Measurements from ENCODE around the gene HOXA9.
A peak's percentile ranks its signal among the peaks of the same experiment; 100 is the strongest.

The HOXA9 gene

DNA sequence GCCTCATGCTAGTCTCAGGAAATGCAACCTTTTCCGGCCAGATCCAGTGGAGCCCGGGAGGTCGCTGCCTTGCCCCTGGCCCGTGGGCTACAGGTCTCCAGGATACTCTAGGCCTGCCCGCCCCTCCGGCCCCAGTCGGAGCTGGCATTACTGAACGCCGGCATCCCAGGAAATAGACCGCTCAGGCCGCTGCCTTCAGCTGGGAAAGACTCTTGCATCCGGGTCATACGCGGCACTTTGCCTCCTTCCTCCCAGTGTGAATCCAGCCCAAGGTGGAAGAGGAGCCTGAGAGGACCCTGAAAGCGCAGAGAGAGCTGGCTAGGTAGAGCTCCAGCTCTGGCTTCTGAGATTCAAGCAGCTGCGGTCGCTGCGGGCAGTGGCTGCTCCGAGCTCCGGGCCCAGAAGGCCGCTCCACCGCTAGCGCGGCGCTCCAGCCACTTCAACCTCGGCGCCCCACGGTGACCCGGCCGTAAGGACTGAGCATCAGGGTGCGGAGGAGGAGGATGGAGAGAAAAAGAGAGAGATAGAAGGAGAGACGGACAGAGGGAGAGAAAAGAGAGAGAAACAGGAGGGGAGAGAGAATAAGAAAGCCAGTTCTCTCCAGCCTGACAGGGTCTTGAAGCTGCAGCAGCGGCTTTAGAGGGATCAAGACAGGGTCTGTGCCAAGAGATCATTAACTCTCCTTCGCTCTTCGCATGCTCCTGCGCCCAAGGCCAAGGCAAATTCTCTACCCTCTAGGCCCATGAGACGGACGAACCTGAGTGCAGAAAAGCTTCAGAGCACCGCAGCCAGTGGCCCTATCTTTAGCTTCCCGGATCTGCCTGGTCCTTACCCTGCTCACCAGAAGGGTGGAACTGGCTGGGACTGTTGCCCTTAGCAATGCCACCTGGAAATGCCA, 10.5 kb upstream of the HOXA9 start:
- DNase-seq: peak; percentile 57

DNA sequence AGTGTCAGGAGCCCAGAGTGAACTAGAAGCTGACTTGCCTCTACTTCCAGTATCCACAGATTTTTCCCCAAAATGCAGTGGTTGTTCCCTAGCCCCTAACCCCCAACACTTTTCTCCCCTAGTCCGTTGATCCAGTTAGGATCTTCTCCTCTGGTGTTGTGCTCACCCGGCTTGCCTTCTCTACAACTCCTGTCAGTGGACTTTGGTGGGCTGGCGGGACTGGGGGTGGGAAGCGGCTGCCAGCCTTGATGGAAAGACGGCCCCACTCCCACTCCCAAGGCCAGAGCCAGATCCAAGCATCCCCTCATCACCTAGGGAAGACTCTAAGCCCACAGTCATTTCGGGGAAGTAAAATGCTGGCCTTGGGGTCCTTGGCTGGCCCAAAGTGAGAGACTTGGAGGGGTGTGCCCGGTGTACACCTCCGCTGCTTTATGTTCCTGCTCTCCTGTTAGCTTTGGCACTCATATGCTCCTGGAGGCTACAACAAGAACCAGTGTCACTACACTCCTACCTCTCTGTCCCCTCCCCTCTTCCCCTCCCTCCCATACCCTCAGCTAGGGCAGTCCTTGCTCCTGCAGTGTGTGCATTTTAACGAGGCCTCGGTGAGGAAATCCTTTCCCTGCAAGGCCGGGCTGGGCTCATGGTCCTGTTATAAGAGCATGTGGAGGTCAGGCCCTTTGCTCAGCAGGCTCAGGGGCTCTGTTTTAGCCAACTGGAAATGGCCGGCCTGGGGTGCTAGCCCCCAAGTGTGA, 9.7 kb upstream of the HOXA9 start:
- DNase-seq: peak; percentile 78

DNA sequence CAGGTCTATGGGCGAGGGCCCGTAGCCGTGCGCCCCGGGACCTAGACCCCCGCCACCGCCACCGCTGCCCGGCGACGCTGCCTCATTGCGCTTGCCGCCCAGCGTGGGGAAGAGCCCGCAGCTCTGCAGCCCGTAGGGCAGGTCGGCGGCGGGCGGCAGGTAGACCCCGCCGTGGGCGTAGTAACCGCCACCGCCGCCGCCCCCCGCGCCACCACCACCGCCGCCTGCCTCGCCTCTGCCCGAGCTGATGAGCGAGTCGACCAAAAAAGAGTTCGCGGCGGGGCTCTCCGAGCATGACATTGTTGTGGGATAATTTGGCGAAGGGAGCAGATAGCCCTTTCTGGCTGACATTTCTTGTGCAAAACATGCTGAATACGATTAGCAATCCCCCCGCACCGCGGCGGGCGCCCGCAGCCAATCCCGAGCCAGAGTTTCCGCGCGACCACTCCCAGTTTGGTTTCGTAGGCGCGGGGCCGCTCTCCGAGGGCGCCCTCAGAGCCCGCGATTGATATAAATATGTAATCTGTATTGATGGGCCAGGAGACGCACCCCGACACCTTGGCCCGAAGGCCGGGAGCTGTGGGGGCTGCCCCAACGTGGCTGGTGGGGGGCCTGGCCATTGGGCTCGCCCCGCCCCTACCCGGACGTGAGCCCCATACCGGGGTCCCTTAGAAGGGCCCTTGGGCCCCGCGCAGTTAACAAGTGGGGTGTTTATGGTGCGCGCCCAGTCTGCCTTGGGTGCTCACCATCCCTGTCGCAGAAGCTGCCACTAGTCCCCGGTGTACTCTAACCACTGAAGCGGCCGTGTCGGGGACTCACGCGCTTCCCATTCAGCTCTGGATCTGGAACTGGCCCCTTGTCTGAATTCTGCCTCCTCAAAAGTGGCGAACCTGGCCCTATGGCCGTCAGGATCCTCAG, 8.9 kb upstream of the HOXA9 start, which contains the start of gene HOXA10:
Gene HOXA10, minus strand, starts transcription at position 365 of the 918 bp plus-strand sequence. Its CDS starts 14 bp downstream, at position 351.
- DNase-seq: peak; percentile 89

DNA sequence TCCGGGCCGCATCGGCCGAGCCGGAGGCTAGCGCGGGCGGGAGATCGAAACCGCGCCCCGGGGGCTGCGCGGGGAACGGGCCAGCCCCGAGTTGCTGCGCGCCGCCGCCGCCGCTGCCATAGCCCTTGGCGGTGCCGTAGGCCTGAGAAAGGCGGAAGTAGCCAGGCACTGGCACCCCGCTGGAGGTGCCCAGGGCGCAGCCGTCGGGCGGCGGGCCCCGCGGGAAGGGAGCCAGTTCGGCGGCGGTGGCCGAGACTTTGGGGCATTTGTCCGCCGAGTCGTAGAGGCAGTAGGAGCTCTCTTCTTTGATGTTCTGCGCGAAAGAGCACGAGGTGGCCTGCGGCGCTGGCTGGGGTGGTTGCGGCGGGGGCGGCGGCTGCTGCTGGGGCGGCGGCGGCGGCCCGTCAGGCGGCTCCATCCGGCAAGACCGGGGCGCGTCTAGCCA, 8.2 kb upstream of the HOXA9 start:
- peak; percentile 38 for DNase-seq

DNA sequence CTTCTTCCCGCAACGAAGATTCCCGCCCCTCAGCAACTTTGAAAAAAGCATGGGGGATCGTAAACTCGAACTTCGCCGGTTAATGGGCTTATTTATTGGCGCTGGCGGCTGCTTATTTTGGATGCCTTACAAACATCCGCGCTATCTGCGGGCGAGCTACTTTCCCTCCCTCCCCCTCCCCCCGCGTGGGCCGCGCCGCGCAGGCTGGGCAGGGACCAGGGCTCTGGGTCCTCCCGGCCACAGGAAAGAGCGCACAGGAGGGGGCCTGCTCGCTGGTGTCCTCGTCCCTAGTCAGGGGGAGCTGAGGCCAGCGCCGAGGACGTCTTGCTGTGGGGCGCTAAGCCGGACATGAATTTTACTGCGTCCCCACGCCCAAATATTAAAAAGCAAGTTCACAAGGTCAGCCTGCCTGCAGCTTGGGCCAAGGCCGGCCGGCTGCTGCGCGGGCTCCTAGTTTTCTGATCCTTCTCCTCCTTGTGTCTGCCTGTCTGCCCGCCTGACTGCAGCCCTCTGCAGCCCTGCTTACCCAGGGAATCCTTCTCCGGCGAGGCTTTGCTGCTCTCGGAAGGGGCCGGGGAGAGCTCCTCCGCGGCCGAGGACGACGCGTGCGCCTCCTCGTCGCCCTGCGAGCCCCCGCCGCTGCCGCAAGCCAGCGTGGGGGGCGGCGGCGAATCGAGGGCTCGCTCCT, 7.6 kb upstream of the HOXA9 start:
- DNase-seq: peak; percentile 87

DNA sequence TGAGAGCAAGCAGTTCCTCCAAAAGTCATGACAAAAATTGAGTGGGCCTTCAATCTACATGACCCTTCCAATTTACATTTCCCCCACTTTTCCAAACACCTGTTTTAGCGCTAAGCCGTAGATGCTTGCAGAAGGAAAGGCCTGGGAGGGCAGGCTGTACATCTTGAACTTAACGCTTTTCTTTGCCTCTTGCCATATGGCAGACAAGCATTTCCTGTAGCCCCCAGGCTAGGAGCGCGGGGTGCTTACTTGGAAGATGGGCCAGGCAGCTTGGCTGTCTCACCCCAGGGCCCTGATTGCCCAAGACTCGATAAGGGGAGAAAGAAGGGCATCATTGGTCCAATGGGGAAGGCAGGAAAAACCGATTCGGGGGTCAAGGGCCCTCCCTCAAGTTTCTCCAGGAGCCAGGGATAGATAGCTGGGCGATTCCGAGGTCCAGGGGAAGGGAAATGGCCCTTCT, 7.0 kb upstream of the HOXA9 start:
- DNase-seq: peak; percentile 69

DNA sequence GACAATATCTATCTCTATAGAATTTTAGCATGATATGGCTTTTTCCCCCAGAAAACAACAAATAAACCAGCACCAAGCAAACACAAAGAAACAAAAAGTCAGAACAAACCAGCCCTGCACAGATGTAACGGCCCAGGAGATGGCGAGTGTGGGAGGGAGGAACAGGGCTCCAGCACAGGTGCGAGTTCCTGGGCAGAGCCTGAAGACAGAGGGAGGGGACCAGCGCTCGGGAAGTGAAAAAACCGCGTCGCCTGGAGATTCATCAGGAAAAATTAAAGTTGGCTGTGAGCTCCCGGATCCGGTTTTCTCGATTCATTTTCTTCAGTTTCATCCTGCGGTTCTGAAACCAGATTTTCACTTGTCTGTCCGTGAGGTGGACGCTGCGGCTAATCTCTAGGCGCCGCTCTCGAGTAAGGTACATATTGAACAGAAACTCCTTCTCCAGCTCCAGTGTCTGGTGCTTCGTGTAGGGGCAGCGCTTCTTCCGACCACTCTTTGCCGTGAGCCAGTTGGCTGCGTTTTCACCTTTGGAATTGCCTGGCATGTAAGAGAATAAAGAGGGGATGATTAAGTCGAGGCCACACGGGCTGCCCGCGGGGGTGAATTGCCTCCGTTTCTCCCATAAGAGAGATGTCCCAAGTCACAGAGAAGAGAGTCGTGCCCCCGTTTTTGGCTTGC, 6.4 kb upstream of the HOXA9 start:
- peak; percentile 56 for DNase-seq

DNA sequence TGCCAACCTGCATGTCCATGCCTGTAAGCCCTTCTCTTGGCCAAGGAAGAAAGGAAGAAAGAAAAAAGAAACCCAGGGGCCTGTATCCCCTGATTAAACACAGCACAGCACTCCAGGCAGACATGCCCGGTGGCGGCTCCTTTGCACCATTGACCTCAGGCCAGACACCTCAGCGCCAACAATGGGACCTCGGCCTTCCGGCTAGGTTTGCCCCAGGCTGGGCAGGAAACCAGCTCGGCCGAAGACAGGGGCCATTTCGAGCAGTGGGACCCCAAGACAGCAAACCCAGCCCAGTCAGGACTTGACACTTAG, 5.9 kb upstream of the HOXA9 start:
- peak; percentile 32 for DNase-seq

DNA sequence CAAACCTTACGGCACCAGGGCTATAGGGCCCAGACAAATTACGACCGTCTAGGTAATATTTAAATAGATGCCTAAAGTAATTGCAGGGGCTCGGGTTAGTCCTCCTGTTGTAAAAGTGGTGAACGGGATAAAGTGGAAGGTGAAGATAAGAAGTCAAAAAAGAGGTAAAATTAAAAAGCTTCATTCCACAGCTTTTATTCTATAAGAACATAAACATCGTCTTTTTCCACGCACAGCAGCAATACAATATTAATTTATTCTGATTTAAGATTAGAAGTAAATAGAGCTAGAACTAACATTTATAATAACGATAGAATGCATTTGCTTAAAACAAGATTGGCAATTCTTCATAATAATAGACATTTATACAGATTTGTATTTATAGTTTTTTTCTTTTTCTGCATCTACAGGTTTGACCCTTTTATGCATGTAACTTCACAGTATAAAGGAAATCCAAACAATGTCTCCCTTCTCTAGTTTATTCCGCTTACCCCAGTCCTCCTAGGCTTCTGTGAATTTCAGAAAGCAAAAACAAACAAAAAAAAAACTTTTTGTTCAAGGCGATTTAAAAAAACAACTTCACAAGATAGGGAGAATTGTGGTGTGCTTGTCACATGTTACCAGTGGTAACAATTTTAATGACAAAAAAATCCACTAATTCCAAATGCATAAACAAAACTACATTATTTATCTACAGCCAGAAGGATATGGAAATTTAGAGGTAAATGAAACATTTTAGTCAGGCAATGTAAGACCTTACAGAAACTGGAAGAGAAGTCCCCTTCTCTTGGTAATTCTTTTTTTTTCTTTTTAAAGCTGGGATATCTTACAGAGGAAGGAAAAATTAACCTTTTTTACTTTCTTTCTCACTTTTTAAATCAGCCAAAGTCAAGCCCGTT, 5.3 kb upstream of the HOXA9 start:
- no peak for DNase-seq

DNA sequence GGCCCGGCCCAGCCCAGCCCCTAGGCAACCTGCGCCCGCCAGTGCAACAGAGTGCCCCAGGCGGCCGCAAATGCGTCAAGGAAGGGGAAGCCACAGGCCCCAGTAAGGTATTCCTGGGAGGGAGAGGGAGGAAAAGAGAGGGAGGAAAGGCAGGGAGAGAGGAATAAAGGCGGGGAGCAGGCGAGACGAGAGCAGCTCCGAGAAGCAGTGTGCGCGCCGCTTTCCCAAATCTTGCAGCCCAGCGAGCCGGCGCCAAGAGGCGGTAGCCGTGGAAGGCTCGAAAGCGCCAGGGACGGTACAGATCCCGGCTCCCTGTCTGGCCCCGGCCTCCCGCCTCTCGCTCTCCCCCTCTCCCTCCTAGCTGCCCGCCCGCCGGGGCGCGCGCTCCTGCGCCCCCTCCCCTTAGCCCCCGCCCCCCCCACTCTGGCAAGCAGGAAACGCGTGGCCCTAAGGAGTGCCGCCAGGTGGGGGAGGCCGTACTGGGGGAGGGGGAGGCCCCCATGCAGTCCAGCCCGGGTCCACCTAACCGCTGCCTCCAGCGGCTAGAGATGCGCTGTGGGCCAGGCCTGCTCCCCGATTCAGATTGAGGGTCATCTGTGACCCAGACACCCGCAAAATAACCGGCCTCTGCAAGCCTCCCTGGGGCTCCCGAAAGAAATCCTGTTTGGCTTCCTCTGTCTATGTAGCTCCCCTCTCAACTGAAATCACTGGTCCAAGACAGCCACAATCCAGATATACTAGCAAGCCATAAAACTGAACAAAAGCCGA, 4.5 kb upstream of the HOXA9 start:
- DNase-seq: peak; percentile 70

DNA sequence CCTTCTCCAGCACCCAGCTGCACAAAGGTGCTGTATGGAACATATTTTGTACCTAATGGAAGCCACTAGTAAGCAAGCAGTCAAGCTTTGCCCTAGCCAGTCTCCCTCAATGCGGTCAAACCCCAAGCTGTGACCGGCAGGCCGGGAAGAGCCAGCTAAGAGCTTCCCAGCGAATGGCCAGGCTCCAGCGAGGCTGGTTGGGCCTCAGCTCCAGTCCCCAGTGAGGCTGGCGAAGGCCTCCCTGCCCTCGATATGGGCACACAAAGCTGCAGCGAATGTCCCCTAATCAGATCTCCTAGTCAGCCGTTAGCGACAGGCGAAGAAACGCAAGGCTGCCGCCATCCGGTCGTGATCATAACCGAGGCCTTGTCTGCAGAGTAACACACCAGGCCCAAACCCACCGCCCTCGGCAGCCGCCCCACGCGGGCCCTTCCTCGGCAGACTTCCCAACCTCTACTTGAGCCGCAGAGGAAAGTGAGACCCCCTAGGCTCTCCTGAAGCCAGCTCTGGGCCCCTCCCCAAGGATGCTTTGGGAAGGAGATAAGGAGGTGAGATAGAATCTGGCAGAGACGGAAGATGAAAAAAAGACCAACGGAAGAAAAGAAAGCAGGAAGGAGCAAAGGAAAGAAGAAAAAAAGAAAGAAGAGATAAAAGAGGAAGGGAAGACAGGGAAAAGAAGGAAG, 3.1 kb upstream of the HOXA9 start:
- DNase-seq: peak; percentile 79

DNA sequence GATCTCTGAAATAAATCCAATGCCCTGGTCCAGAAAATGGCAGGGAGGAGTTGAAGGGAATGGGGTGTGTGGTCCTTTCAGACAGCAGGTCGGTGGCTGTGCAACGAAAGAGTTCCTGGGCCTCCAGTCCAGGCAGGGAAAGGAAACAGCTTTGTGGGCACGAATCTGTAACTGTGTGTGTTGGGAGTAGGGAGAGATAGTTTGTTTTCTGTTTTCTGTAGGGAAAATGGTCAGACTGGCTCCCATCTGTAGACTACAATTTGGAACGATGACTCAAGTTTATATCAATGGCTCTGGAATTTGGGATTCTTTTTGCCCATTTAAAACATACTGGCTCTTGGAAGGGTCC, 2.6 kb upstream of the HOXA9 start:
- peak; percentile 79 for DNase-seq

DNA sequence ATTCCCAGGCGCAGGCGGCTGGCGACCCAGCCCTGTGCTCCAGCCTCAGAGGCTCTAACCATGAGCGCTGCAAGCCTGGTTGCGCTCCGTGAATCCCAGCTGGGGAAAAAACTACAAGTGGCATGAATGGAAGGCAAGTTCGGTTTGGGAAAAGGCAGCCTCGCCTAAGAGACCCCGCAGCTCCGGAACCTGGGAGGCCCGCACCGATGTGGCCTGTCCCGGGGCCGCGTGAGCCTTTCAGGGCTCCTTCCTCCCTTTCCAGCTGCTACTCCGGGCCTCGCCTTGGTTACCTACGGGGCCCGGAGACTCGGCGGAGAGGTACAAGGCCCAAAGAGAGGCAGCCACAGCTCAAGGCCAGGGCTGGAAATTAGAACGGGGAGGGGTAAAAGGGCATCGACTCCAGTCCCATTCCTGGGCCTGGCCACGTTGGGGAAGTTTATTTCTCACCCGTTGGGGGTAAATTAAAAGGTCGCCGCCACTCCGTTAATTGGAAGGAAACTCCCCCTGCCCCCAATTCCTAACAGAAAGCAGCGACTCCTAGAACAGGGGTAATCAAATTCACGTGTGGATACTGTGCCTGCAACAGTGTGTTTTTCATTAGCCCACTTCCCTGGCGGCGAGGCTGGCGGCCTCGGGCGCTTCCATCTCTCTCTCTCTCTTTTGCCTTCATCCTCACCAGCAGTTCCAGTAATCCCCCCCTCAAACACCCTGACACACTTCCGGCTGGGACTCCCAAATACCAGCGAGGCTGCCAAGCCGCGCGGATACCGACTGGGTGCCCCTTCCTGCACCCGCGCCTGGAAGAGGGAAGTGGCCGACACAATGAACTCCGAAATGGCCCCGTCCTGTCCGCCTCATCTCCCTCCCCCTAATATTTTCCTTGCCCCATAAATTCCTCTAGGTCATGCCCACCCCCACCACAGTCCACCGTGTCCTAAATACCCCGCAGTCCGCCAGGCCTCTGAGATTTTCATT, 1.5 kb upstream of the HOXA9 start:
- peak; percentile 89 for DNase-seq

DNA sequence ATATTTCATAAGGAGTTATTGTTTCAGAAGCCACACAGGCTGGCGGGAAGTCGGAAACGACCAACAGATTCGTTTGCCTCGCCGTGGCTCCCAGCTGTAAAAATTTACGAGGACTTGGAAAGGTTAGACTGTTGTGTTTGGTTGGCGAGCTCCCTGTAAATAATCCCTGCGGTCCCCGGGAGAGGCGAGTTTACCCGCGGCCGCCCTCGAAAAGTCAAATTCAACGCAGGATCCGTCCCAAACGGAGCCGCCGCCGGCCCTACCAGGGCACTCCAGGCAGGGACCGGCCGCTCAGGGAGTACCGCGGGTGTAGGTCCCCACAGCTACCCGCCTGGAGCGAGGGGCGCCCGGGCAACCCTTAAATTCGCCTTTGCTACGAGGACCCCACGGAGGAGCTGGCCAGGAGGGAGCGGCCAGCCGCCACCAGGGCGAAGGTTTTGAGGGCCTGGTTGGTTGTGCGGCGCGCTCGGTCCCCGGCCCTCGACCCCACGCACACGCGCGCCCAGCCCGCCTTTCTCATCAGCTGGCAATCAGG, 726 bp upstream of the HOXA9 start:
- DNase-seq: no peak

DNA sequence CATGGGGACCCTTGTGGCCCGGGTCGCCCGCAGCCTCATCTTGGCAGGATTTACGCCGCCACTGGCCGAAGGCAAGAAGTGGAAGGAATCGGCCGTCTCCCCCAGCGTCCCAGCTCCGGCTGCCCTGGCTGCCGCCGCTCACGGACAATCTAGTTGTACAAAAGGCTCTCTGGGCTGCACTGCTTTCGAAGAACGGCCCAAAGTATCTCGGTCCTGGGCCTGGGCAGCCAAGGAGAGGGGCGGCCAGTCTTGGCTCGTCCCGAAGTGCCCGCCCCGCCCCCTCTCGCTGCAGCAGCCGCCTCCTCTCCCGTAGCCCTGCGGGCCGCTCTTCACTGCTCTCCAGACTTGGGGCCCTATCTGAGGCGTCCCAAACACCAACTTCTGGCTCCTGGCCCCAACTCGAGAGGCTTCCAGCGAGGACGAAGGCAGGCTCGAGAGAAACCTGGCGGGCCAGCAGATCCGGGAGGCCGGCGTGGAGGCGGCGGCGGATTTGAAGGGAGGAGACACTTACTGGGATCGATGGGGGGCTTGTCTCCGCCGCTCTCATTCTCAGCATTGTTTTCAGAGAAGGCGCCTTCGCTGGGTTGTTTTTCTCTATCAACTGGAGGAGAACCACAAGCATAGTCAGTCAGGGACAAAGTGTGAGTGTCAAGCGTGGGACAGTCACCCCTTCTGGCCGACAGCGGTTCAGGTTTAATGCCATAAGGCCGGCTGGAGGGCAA, 809 bp downstream of the HOXA9 start:
- peak; percentile 47 for DNase-seq

DNA sequence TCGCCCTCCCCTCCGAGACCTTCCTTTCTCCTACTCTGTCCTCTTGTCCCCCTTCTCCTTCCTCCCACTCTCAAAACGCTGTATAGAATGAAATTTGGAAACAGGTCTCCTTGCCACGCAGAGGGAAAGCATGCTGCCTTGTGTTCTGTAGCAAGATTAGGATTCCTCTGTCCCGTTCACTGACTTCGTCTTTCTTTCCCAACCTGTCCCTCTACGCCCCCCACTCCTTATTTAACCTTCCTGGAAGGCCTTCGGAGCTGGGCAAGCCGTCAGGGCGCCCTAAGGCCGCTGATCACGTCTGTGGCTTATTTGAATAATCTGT, 1.3 kb downstream of the HOXA9 start:
- no peak for DNase-seq
